Panc1 (cell line): ENCODE measurements around the gene WDFY2. TPM values are rescaled to one million over a fixed set of nuclear protein-coding genes. Genes with fewer than 3 reads are reported as not detected.

Source experiments
- ATAC-seq: fragments of 200-7000 bp; cut with Tn5 transposase; 2 replicates; pipeline ENCODE4 v1.9.1; 2020; ENCODE audit warnings: mild to moderate bottlenecking, moderate library complexity
- BruUV-seq: library from RNA; stranded (reverse); fragments of 400-500 nt; replicated peaks from 2 replicates; lab custom pipeline; 2021; lab: Mats Ljungman, UMichigan
- CTCF ChIA-PET: fragments of 300-600 bp; sonication (Branson Sonifier 250); formaldehyde crosslinking; loops from one replicate; lab custom pipeline; 2022; ENCODE audit warnings: antibody characterized with exemption; lab: Charles Lee
- POLR2A ChIA-PET: fragments of 300-600 bp; sonication (Branson Sonifier 250); formaldehyde crosslinking; loops from one replicate; lab custom pipeline; 2022; ENCODE audit warnings: antibody characterized with exemption; lab: Charles Lee
- DNase-seq: peaks from one replicate; pipeline ENCODE4 v3.0.0-alpha.2; 2010; ENCODE audit warnings: low read depth, low spot score
- H3K27ac ChIP-seq: 2 replicates; pipeline ENCODE4 v1.5.1; 2011; ENCODE audit warnings: mild to moderate bottlenecking, low read length, inconsistent platforms
- H3K27me3 ChIP-seq: fragments of 200-500 bp; sonication (Bioruptor generic); 2 replicates; pipeline ENCODE4 v1.6.0; 2014; ENCODE audit warnings: low read length, inconsistent platforms; ENCODE audit not compliant: control insufficient read depth, insufficient read depth
- H3K36me3 ChIP-seq: fragments of 200-500 bp; sonication (Bioruptor generic); 2 replicates; pipeline ENCODE4 v1.5.1; 2014; ENCODE audit warnings: inconsistent platforms, mild to moderate bottlenecking, low read length, moderate library complexity; ENCODE audit not compliant: control insufficient read depth, insufficient read depth
- H3K4me1 ChIP-seq: 2 replicates; pipeline ENCODE4 v1.5.1; 2011; ENCODE audit warnings: inconsistent platforms, mild to moderate bottlenecking, low read length, moderate library complexity; ENCODE audit not compliant: control insufficient read depth, insufficient read depth
- H3K4me3 ChIP-seq, 2 experiments: 2 replicates each; pipeline ENCODE4 v1.5.1; 2011 to 2012; ENCODE audit warnings: low read depth in 2 of 2, low read length in 2 of 2, mild to moderate bottlenecking in 2 of 2, inconsistent platforms in 1 of 2, moderate library complexity in 1 of 2
- H3K9me3 ChIP-seq: fragments of 200-500 bp; sonication (Bioruptor generic); 2 replicates; pipeline ENCODE4 v1.5.1; 2014; ENCODE audit warnings: low read depth, mild to moderate bottlenecking, inconsistent platforms, low read length, moderate library complexity; ENCODE audit not compliant: control insufficient read depth, insufficient read depth
- POLR2AphosphoS5 ChIP-seq: IDR thresholded peaks from 2 replicates; pipeline ENCODE4 v1.6.1; 2012; ENCODE audit warnings: mild to moderate bottlenecking, low read depth, low read length, moderate library complexity
- REST ChIP-seq, 2 experiments: IDR thresholded peaks; 2 replicates each; pipeline ENCODE4 v1.6.1; 2011 to 2012; ENCODE audit warnings: low read depth in 2 of 2, control low read depth in 1 of 2, low read length in 1 of 2, mild to moderate bottlenecking in 1 of 2, moderate library complexity in 1 of 2; ENCODE audit not compliant: insufficient read depth in 1 of 2
- SIN3A ChIP-seq: IDR thresholded peaks from 2 replicates; pipeline ENCODE4 v1.6.1; 2012; ENCODE audit warnings: low read depth, mild to moderate bottlenecking, low read length, moderate library complexity, borderline replicate concordance; ENCODE audit not compliant: insufficient read depth
- TCF7L2 ChIP-seq: IDR thresholded peaks from 2 replicates; pipeline ENCODE4 v1.6.1; 2011; ENCODE audit warnings: mild to moderate bottlenecking, low read depth, low read length, inconsistent platforms
- in situ Hi-C: cut with HindIII; loops from 2 replicates; pipeline ENCODE4 v1.10.0; 2016; ENCODE audit warnings: low sequenced_read_pairs, low pct_unique_long_range_greater_than_20kb
- intact Hi-C: fragments of 100-400 bp; cut with micrococcal nuclease; formaldehyde crosslinking; loops from one replicate; pipeline ENCODE4 v1.10.0; 2022; ENCODE audit not compliant: unreplicated experiment
- total RNA-seq: library from RNA; stranded (reverse); gene quantifications from one replicate; pipeline ENCODE4 v1.2.1, GENCODE V29; 2021; ENCODE audit not compliant: unreplicated experiment
- TF ChIP-seq, protein P1 (sequence below): fragments of 450-650 bp; IDR thresholded peaks from 2 replicates; pipeline ENCODE4 v1.5.1; 2017; ENCODE audit warnings: mild to moderate bottlenecking

WDFY2 gene
- total RNA-seq, 1 experiment from 2014 or later: 7.8 TPM

GRCh38 chr13:51666839-51667238 lies 82.6 kb downstream of the WDFY2 start:
- peaks cover 3% of the 10 kb centered on the region; the same call in 1 of the 2 replicates for H3K4me1 ChIP-seq
- intact Hi-C loops: no loop called here
- ChIA-PET CTCF (no interaction called here), POLR2A (no interaction called here)
- H3K4me3 ChIP-seq: no peak overlapping the region
- no peak for ATAC-seq
- H3K27ac ChIP-seq: no peak overlapping the region; the same call in 1 of the 2 replicates
- H3K27me3 ChIP-seq: no peaks in the 10 kb centered on the region
- no peaks in the 10 kb centered on the region for H3K9me3 ChIP-seq
- H3K36me3 ChIP-seq: no peaks in the 10 kb centered on the region
- TF ChIP-seq, protein P1, sequence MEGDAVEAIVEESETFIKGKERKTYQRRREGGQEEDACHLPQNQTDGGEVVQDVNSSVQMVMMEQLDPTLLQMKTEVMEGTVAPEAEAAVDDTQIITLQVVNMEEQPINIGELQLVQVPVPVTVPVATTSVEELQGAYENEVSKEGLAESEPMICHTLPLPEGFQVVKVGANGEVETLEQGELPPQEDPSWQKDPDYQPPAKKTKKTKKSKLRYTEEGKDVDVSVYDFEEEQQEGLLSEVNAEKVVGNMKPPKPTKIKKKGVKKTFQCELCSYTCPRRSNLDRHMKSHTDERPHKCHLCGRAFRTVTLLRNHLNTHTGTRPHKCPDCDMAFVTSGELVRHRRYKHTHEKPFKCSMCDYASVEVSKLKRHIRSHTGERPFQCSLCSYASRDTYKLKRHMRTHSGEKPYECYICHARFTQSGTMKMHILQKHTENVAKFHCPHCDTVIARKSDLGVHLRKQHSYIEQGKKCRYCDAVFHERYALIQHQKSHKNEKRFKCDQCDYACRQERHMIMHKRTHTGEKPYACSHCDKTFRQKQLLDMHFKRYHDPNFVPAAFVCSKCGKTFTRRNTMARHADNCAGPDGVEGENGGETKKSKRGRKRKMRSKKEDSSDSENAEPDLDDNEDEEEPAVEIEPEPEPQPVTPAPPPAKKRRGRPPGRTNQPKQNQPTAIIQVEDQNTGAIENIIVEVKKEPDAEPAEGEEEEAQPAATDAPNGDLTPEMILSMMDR: no peak
- TF ChIP-seq SIN3A (no peak), TCF7L2 (no peak), REST (IDR thresholded peaks at IDR 0.05; ENCODE audit: insufficient read depth in 1 of 2, low read depth in 2 of 2, low read length in 1 of 2) (no peak), POLR2AphosphoS5 (no peak)
- BruUV-seq: no TSS peak
- DNase-seq: no peak
- in situ Hi-C loops: no loop called here

DNA sequence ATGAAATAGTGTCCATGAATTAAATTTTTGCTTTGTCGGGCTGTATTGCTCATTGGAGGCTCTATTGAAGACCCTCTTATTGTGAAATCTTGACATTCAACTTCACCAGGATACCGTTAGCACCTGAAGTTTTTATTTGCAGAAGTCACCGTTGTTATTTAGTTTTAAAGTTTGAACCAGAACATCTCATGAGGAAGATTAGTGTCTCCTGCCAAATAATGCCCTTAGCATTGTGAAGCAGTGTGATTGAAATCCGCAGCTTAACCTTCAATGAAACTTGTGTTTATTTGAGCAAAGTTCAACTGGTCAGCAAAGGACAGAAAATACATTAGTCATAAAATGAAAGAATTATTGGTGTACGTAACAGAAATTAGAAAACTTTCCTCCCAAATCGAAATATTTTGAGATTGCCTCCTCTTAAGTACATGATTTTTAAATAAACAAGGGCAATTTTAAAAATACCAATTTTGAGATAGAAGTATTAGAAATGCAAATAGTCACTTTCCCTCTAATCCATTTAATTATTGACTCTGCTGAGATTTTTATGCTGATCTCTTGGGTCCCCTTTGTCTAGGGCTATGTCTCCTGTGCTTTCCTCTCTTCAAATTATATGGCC lies 84.4 kb downstream of the WDFY2 start:
- no peaks in the 10 kb centered on the region for H3K36me3 ChIP-seq
- DNase-seq: no peak
- no TSS peak for BruUV-seq
- H3K27me3 ChIP-seq: no peaks in the 10 kb centered on the region
- ChIA-PET POLR2A (no interaction called here), CTCF (no interaction called here)
- in situ Hi-C loops: no loop called here
- TF ChIP-seq TCF7L2: no peak
- no peak for TF ChIP-seq REST (IDR thresholded peaks at IDR 0.05; ENCODE audit: insufficient read depth in 1 of 2, low read depth in 2 of 2, low read length in 1 of 2)
- TF ChIP-seq POLR2AphosphoS5: no peak
- no peak for TF ChIP-seq SIN3A
- TF ChIP-seq, protein P1: no peak
- H3K4me3 ChIP-seq: no peak overlapping the region
- peaks cover 3% of the 10 kb centered on the region; the same call in 1 of the 2 replicates for H3K4me1 ChIP-seq
- no peaks in the 10 kb centered on the region for H3K9me3 ChIP-seq
- no peak overlapping the region for H3K27ac ChIP-seq
- no peak for ATAC-seq
- intact Hi-C loops: no loop called here
